HG03159 (cell line): ENCODE results near the gene CCDC177.

Source experiments
- ATAC-seq: cut with Tn5 transposase; IDR thresholded peaks from one replicate; pipeline ENCODE4 v1.9.1; 2021; ENCODE audit warnings: mild to moderate bottlenecking, moderate library complexity; ENCODE audit not compliant: unreplicated experiment

Gene CCDC177

DNA sequence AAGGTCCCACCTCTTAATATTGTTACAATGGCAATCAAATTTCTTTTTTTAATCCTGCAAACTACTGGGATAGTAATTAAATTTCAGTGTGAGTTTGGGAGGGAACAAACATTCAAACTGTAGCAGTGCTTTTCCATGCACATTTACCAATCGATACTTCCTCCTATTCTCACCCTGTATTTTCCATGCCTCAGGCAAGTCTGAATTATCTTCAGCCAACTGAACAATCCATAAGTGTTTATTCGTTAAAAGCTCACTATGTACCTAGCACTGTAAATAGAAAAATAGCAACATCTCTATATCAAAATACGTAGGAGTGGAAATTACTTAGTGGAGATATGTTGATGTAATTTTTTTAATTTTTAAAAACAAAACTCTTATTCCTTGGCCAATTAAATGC lies 43.5 kb downstream of the CCDC177 start:
- no peak for ATAC-seq

DNA sequence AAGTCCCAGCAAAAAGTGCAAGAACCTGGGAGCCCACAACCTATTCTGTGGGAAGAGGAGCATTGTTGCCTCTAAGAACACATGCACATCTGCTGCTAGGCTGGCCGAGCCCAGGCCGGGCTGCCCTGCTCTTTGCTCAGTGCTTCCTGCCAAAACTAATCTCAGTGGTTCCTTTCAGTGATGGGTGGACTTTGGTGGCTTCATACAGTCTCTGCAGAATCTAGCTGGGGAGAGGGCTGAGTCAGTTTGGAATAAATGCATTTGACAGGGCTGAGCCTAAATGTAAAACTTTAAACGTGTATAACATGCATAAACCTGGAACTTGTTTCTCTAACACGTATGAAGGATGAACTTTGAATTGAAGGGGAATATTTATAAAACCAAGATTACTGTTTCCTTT lies 44.6 kb downstream of the CCDC177 start:
- ATAC-seq: no peak

- ATAC-seq: no peak
Measured at GRCh38 chr14:69529563-69529962, 45.1 kb downstream of the CCDC177 start.

DNA sequence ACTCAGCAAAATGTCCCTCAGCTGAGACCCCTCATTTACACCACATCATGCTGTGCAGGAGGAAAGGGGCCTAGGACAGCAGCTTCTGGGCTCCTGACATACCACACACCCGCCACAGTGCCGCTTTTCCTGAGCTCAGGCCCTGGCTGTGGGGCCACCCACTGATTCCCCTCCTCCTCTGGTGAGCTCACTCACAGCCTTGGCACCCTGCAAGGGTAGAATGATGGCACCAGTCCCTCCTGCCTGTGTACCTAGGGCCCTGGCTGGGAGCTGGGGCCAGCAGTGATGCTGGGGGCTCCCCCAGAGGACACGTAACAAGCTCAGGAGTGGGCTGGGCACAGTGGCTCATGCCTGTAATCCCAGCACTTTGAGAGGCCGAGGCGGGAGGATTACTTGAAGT lies 45.7 kb downstream of the CCDC177 start:
- no peak for ATAC-seq

GRCh38 chr14:69528143-69528542 lies 46.5 kb downstream of the CCDC177 start:
- ATAC-seq: no peak

DNA sequence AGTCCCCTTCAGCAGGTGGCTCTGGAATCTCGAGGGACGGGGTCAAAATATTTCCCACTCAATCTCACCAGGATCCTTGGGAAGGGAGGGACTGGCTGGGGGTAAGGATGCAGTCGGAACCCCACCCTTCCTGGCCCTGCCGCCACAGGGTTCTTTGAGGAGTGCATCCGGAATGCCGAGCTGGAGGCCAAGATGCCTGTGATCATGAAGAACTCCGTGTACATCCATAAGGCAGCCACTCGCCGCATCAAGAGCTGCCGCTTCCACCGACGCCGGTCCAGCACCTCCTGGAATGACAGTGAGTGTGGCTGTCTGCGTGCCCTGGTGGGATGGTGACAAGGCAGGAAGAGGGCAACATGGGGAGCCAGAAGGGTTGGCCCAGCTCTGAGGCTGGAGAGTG lies 47.0 kb downstream of the CCDC177 start:
- ATAC-seq: no peak

- no peak for ATAC-seq
Measured at GRCh38 chr14:69525896-69526295, 48.8 kb downstream of the CCDC177 start.

GRCh38 chr14:69522026-69522425 lies 52.6 kb downstream of the CCDC177 start:
- ATAC-seq: no peak
